Fibroblast of lung (primary cell): ENCODE measurements around the gene PYROXD2.

Source experiments
- EZH2 ChIP-seq: IDR thresholded peaks from 2 replicates; pipeline ENCODE4 v1.5.1; 2012; ENCODE audit warnings: low read length, control low read depth, mild to moderate bottlenecking; ENCODE audit errors: missing control alignments
- TF ChIP-seq, protein P1 (sequence below), 2 donors: IDR thresholded peaks in 1 of 2; conservative IDR thresholded peaks in 1 of 2; 1 replicate in 1 of 2; 2 replicates in 1 of 2; pipeline ENCODE4 v1.5.1; 2011 to 2012; ENCODE audit warnings: low read length in 2 of 2, control low read depth in 1 of 2, inconsistent platforms in 1 of 2, low read depth in 1 of 2, mild to moderate bottlenecking in 1 of 2

DNA sequence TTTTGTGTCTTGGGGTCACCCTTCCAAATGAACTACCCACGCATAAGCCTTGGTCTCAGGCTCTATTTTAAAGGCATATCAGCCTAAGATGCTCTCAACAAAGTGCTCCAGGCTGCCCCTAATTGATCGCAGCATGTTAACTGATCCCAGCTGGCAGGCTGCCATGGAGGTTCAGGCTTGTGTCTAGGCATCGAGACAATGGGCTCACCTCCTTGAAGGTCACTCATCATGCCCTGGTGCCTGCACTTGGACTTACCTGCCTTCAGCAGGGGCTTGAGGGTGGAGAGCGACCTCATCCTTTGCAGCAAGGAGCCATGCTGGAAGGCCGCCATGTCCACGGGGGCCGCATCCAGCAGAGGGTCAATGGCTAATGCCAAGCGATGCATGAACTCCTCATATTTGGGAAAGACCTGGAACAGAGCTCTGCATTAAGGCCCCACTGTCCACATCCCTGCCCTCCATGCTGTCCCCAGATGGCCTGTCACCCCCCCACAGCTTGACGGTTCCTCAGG lies 17.8 kb downstream of the PYROXD2 start:
- TF ChIP-seq, protein P1, sequence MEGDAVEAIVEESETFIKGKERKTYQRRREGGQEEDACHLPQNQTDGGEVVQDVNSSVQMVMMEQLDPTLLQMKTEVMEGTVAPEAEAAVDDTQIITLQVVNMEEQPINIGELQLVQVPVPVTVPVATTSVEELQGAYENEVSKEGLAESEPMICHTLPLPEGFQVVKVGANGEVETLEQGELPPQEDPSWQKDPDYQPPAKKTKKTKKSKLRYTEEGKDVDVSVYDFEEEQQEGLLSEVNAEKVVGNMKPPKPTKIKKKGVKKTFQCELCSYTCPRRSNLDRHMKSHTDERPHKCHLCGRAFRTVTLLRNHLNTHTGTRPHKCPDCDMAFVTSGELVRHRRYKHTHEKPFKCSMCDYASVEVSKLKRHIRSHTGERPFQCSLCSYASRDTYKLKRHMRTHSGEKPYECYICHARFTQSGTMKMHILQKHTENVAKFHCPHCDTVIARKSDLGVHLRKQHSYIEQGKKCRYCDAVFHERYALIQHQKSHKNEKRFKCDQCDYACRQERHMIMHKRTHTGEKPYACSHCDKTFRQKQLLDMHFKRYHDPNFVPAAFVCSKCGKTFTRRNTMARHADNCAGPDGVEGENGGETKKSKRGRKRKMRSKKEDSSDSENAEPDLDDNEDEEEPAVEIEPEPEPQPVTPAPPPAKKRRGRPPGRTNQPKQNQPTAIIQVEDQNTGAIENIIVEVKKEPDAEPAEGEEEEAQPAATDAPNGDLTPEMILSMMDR (conservative IDR thresholded peaks at IDR 0.05 in 1 of 2, IDR thresholded peaks at IDR 0.05 in 1 of 2; ENCODE audit: low read depth in 1 of 2, low read length in 2 of 2), result no peak
- TF ChIP-seq EZH2, result no peak
